ENCODE results near the gene GRAMD4.

GRAMD4 gene

DNA sequence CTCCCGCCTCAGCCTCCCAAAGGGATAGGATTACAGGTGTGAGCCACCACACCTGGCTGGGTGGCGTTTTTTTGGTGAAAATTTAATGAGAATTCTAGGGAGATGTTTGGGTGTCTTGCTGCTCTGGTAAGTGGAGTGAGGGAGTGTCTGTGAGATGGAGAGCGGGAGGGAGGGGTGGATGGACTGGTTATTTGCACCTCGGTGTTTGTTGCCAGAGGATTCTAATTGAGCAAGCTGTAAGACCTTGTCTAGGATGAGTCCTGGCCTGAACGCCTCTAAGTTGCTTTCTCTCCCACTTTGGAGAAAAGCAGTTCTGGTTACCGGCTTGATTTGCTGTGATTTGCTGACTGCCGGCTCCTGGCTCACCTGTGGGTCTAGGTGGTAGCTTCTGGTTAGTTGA, 22.0 kb upstream of the GRAMD4 start:
- Histone ChIP-seq H3K4me1 (ENCODE audit: control insufficient read depth, insufficient read depth, low read length, poor library complexity, severe bottlenecking) (no peaks in the 10 kb centered on the region), H3K27me3 (replicated peaks; ENCODE audit: control insufficient read depth, insufficient read depth, low read length, poor library complexity, severe bottlenecking) (no peaks in the 10 kb centered on the region), H3K4me3 (ENCODE audit: insufficient read depth, low read depth, low read length, poor library complexity, severe bottlenecking) (no peak overlapping the region), H3K9me3 (ENCODE audit: control insufficient read depth, low read length) (no peaks in the 10 kb centered on the region), H3K27ac (ENCODE audit: insufficient read depth, low read length, poor library complexity, severe bottlenecking) (no peak overlapping the region), H3K36me3 (ENCODE audit: control insufficient read depth, insufficient read depth, low read length) (no peaks in the 10 kb centered on the region)
- no peak for DNase-seq

DNA sequence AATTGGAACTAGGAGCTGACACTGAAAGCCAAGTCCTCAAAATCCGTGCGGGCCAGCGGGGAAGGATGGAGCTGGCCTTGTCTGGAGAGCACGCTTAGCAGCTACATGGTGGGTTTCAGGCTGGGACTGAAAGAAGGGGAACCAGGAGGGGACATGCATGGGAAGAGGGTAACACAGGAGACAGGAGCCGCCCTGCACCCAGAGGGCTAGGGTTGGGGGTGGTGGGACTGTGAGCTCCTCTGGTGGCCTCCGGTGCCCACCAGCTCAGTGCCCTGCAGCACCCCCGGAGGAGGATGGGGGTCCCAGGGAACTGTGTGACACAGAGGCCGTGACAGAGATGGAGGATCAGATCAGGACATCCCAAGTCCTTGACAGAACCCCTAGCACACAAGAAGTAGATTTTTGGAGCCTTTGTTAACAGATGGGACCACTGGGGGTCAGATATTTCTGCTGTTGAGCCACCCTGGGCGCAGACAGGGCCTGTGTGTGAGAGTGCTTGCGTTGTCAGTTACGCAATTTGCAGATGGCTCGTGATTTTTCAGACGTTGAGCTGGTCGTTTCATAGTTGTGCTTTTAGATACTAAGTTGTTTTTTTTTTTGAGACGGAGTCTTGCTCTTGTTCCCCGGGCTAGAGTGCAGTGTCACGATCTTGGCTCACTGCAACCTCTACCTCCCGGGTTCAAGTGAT, 21.3 kb upstream of the GRAMD4 start:
- DNase-seq, result no peak
- no peaks in the 10 kb centered on the region for H3K9me3 ChIP-seq (ENCODE audit: control insufficient read depth, low read length)
- H3K4me3 ChIP-seq (ENCODE audit: insufficient read depth, low read depth, low read length, poor library complexity, severe bottlenecking), result no peak overlapping the region
- no peaks in the 10 kb centered on the region for H3K36me3 ChIP-seq (ENCODE audit: control insufficient read depth, insufficient read depth, low read length)
- no peaks in the 10 kb centered on the region for H3K27me3 ChIP-seq (replicated peaks; ENCODE audit: control insufficient read depth, insufficient read depth, low read length, poor library complexity, severe bottlenecking)
- H3K4me1 ChIP-seq (ENCODE audit: control insufficient read depth, insufficient read depth, low read length, poor library complexity, severe bottlenecking), result no peaks in the 10 kb centered on the region
- H3K27ac ChIP-seq (ENCODE audit: insufficient read depth, low read length, poor library complexity, severe bottlenecking), result no peak overlapping the region

DNA sequence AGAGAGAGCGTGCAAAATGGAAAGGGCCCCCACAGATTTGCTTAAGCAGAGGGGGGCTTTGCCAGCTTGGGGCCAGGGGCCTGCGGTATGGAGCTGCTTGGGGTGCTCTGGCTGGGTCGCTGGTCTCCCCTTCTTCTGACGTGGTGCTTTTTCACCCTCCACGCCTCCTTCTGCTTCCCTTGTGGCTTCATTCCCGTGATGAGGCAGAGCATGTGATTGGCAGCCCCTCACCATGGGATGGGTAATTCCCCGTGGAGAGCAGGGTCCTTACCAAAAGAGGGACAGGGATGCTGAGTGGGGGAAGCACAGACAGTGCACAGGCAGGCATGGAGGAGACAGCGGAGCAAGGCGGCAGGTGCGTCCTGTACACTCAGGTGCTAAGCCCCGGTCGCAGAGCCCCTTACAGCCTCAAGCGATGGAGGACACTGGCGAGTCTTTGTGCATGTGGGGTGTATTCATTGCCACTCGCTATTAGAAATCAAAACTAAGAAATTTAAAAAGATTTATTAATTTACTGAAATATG, 19.9 kb upstream of the GRAMD4 start:
- DNase-seq, result no peak
- no peaks in the 10 kb centered on the region for H3K36me3 ChIP-seq (ENCODE audit: control insufficient read depth, insufficient read depth, low read length)
- H3K4me3 ChIP-seq (ENCODE audit: insufficient read depth, low read depth, low read length, poor library complexity, severe bottlenecking), result no peak overlapping the region
- peaks cover 5% of the 10 kb centered on the region for H3K4me1 ChIP-seq (ENCODE audit: control insufficient read depth, insufficient read depth, low read length, poor library complexity, severe bottlenecking)
- no peak overlapping the region for H3K27ac ChIP-seq (ENCODE audit: insufficient read depth, low read length, poor library complexity, severe bottlenecking)
- no peaks in the 10 kb centered on the region for H3K27me3 ChIP-seq (replicated peaks; ENCODE audit: control insufficient read depth, insufficient read depth, low read length, poor library complexity, severe bottlenecking)
- no peaks in the 10 kb centered on the region for H3K9me3 ChIP-seq (ENCODE audit: control insufficient read depth, low read length)

DNA sequence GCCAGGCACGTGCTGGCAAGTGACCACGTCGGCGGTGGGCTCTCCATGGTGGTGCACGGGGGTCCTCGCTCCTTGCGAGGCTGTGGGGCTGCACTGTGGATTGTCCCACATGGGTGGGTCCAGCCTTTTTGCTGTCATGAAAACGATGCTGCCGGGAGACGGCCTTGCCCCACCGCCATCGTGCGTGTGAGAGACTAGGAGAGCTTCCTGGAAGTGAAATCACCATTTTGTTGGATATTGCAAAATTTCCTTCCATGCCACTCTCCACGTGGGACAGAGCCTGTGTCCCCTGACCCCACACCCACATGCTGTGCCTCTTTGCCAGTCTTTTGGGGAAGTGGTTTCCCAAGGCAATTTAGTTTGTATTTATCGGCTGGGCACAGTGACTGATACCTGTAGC, 18.2 kb upstream of the GRAMD4 start:
- Histone ChIP-seq H3K9me3 (ENCODE audit: control insufficient read depth, low read length) (no peaks in the 10 kb centered on the region), H3K4me3 (ENCODE audit: insufficient read depth, low read depth, low read length, poor library complexity, severe bottlenecking) (no peak overlapping the region), H3K27me3 (replicated peaks; ENCODE audit: control insufficient read depth, insufficient read depth, low read length, poor library complexity, severe bottlenecking) (no peaks in the 10 kb centered on the region), H3K36me3 (ENCODE audit: control insufficient read depth, insufficient read depth, low read length) (no peaks in the 10 kb centered on the region), H3K27ac (ENCODE audit: insufficient read depth, low read length, poor library complexity, severe bottlenecking) (no peak overlapping the region), H3K4me1 (ENCODE audit: control insufficient read depth, insufficient read depth, low read length, poor library complexity, severe bottlenecking) (peaks cover 5% of the 10 kb centered on the region)
- DNase-seq, result no peak

DNA sequence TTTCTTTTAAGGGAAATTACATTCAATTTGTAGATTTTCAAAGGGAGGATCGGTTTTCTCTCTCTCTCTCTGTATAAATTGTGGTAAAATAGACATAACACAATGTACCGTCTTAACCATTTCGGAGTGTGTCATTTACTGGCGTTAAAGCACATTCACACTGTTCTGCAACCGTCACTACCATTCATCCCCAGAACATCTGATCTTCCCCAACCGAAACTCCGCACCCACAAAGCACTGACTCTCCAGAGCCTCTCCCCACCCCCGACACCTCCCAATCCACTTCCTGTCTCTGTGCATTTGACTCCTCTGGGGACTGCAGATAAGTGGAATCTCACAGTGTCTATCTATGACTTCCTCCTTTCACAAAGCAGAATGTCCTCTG, 15.9 kb upstream of the GRAMD4 start:
- H3K36me3 ChIP-seq (ENCODE audit: control insufficient read depth, insufficient read depth, low read length), result no peaks in the 10 kb centered on the region
- H3K9me3 ChIP-seq (ENCODE audit: control insufficient read depth, low read length), result no peaks in the 10 kb centered on the region
- no peak for DNase-seq
- no peak overlapping the region for H3K27ac ChIP-seq (ENCODE audit: insufficient read depth, low read length, poor library complexity, severe bottlenecking)
- H3K4me1 ChIP-seq (ENCODE audit: control insufficient read depth, insufficient read depth, low read length, poor library complexity, severe bottlenecking), result peaks cover 5% of the 10 kb centered on the region
- peak overlapping the region; percentile 30 for H3K4me3 ChIP-seq (ENCODE audit: insufficient read depth, low read depth, low read length, poor library complexity, severe bottlenecking)
- H3K27me3 ChIP-seq (replicated peaks; ENCODE audit: control insufficient read depth, insufficient read depth, low read length, poor library complexity, severe bottlenecking), result no peaks in the 10 kb centered on the region

DNA sequence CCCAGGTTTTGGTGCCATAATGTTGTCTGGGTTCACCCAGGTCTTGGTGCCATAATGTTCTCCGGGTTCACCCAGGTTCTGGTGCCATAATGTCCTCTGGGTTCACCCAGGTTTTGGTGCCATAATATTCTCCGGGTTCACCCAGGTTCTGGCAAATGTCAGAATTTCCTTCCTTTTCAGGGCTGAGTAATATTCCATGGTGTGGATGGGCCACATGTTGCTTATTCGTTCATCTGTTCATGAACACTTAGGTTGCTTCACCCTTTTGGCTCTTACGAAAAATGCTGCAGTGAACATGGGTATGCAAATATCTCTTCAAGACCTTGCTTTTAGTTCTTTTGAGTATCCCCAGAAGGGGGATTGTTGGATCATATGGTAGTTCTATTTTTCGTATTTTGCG, 15.1 kb upstream of the GRAMD4 start:
- Histone ChIP-seq H3K36me3 (ENCODE audit: control insufficient read depth, insufficient read depth, low read length) (no peaks in the 10 kb centered on the region), H3K4me1 (ENCODE audit: control insufficient read depth, insufficient read depth, low read length, poor library complexity, severe bottlenecking) (peaks cover 5% of the 10 kb centered on the region), H3K9me3 (ENCODE audit: control insufficient read depth, low read length) (no peaks in the 10 kb centered on the region), H3K27me3 (replicated peaks; ENCODE audit: control insufficient read depth, insufficient read depth, low read length, poor library complexity, severe bottlenecking) (no peaks in the 10 kb centered on the region), H3K4me3 (ENCODE audit: insufficient read depth, low read depth, low read length, poor library complexity, severe bottlenecking) (no peak overlapping the region), H3K27ac (ENCODE audit: insufficient read depth, low read length, poor library complexity, severe bottlenecking) (no peak overlapping the region)
- no peak for DNase-seq

DNA sequence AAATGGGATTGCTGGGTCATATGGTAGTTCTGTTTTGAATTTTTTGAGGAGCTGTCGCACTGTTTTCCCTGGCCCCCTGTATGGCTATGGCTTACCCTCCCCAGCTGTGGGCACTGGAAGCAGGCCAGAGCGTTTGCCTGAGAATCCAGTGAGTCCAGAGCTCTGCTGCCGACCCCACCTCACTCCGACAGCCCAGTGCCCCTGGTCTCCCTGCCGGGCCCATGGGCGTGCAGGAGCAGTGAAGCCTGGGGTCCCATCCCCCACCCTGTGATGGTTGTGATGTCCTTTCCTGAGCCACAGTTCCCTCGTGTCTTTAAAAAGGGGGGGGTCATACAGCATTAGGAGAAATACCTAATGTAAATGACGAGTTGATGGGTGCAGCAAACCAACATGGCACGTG, 13.3 kb upstream of the GRAMD4 start:
- DNase-seq, result no peak
- Histone ChIP-seq H3K36me3 (ENCODE audit: control insufficient read depth, insufficient read depth, low read length) (no peaks in the 10 kb centered on the region), H3K4me1 (ENCODE audit: control insufficient read depth, insufficient read depth, low read length, poor library complexity, severe bottlenecking) (peaks cover 5% of the 10 kb centered on the region), H3K27me3 (replicated peaks; ENCODE audit: control insufficient read depth, insufficient read depth, low read length, poor library complexity, severe bottlenecking) (no peaks in the 10 kb centered on the region), H3K9me3 (ENCODE audit: control insufficient read depth, low read length) (no peaks in the 10 kb centered on the region), H3K27ac (ENCODE audit: insufficient read depth, low read length, poor library complexity, severe bottlenecking) (no peak overlapping the region), H3K4me3 (ENCODE audit: insufficient read depth, low read depth, low read length, poor library complexity, severe bottlenecking) (no peak overlapping the region)

DNA sequence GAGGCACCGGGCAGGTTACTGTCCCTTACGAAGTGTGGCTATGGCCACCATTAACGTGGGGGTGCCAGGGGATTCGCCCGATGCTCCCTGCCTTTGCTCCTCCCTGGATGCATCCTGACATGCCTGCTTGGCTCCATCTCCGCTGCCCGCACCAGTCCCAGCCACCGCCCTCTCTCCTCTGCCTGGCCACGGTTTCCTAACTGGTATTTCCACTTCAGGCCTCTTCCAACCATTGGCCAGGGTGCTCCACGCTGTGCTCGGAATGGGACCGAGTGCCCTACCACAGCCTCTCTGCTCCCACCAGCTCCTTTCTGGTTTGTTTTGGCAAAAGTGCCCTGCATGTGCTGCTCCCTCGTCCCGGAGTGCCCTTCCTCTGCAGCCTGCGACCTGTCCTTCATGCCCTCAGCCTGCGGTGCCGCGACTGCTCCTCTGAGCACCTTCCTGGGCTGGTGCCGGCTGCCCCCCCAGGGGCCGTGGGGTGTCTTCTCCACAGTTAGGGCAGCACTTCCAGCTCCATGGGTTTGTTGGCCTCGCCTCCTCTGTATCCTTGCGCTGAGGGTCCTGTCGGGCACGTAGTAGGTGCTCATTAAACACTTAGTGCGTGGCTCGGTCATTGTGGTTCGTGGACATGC, 12.6 kb upstream of the GRAMD4 start:
- no peaks in the 10 kb centered on the region for H3K9me3 ChIP-seq (ENCODE audit: control insufficient read depth, low read length)
- no peak for DNase-seq
- no peak overlapping the region for H3K4me3 ChIP-seq (ENCODE audit: insufficient read depth, low read depth, low read length, poor library complexity, severe bottlenecking)
- no peak overlapping the region for H3K27ac ChIP-seq (ENCODE audit: insufficient read depth, low read length, poor library complexity, severe bottlenecking)
- H3K27me3 ChIP-seq (replicated peaks; ENCODE audit: control insufficient read depth, insufficient read depth, low read length, poor library complexity, severe bottlenecking), result no peaks in the 10 kb centered on the region
- H3K36me3 ChIP-seq (ENCODE audit: control insufficient read depth, insufficient read depth, low read length), result no peaks in the 10 kb centered on the region
- peaks cover 8% of the 10 kb centered on the region for H3K4me1 ChIP-seq (ENCODE audit: control insufficient read depth, insufficient read depth, low read length, poor library complexity, severe bottlenecking)

DNA sequence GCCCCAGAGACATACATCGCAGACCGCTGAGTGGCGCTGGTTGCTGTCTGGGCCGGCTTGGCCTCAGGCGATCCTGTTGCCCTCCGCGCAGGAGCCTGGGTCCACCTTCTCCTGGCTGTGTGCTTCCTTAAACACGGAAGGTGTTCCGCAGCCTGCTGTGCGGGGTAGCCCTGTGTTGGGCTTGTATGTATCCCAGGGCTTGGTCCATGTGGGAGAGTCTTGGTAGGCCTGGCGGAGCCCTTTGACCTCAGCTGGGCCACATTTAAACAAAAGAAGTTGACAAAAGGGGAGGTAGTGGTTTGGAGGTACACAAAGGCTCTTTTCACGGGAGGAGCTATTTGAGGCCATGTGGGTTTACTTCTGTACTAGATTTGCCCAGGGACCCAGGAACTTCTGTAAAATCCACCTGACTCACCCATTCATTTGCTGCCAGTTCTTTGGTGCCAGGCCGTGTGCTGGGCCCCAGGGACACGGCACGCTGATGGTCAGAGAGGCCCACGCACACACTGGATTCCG, 11.0 kb upstream of the GRAMD4 start:
- no peak for DNase-seq
- Histone ChIP-seq H3K4me3 (ENCODE audit: insufficient read depth, low read depth, low read length, poor library complexity, severe bottlenecking) (no peak overlapping the region), H3K36me3 (ENCODE audit: control insufficient read depth, insufficient read depth, low read length) (no peaks in the 10 kb centered on the region), H3K27me3 (replicated peaks; ENCODE audit: control insufficient read depth, insufficient read depth, low read length, poor library complexity, severe bottlenecking) (no peaks in the 10 kb centered on the region), H3K9me3 (ENCODE audit: control insufficient read depth, low read length) (no peaks in the 10 kb centered on the region), H3K4me1 (ENCODE audit: control insufficient read depth, insufficient read depth, low read length, poor library complexity, severe bottlenecking) (peaks cover 19% of the 10 kb centered on the region), H3K27ac (ENCODE audit: insufficient read depth, low read length, poor library complexity, severe bottlenecking) (no peak overlapping the region)

DNA sequence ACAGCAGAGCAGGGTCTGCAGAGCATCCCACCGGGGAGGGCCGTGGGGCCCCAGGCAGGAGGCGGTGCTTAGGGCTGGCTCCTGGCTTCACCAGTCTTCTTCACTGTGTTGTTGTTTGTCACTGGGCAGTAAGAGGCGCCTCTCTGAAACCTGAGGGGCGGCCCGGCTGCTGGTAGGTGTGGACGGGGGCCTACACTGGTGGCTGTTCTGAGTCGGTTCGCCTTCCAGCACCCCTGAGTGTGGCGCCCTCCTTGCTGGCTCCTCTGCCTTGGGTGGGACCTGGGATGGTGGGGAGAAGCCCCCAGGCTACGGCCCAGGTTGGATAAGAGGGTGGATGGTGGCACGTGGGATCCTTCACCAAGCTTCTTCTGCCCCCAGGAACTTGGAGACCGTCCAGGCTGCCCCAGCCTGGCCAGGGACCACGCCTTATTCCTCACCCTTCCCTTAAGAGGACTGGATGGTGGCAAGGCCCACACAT, 10.4 kb upstream of the GRAMD4 start:
- no peak overlapping the region for H3K27ac ChIP-seq (ENCODE audit: insufficient read depth, low read length, poor library complexity, severe bottlenecking)
- no peak for DNase-seq
- no peaks in the 10 kb centered on the region for H3K27me3 ChIP-seq (replicated peaks; ENCODE audit: control insufficient read depth, insufficient read depth, low read length, poor library complexity, severe bottlenecking)
- no peaks in the 10 kb centered on the region for H3K36me3 ChIP-seq (ENCODE audit: control insufficient read depth, insufficient read depth, low read length)
- H3K4me1 ChIP-seq (ENCODE audit: control insufficient read depth, insufficient read depth, low read length, poor library complexity, severe bottlenecking), result peaks cover 18% of the 10 kb centered on the region
- H3K9me3 ChIP-seq (ENCODE audit: control insufficient read depth, low read length), result no peaks in the 10 kb centered on the region
- no peak overlapping the region for H3K4me3 ChIP-seq (ENCODE audit: insufficient read depth, low read depth, low read length, poor library complexity, severe bottlenecking)

All from effector memory CD4-positive, alpha-beta T cell (primary cell).